GM19035 (cell line): Measurements from ENCODE around the gene TSPAN31.

Experiments used
- ATAC-seq: cut with Tn5 transposase; IDR thresholded peaks from one replicate; pipeline ENCODE4 v1.9.1; 2021; ENCODE audit not compliant: unreplicated experiment

Gene TSPAN31

DNA sequence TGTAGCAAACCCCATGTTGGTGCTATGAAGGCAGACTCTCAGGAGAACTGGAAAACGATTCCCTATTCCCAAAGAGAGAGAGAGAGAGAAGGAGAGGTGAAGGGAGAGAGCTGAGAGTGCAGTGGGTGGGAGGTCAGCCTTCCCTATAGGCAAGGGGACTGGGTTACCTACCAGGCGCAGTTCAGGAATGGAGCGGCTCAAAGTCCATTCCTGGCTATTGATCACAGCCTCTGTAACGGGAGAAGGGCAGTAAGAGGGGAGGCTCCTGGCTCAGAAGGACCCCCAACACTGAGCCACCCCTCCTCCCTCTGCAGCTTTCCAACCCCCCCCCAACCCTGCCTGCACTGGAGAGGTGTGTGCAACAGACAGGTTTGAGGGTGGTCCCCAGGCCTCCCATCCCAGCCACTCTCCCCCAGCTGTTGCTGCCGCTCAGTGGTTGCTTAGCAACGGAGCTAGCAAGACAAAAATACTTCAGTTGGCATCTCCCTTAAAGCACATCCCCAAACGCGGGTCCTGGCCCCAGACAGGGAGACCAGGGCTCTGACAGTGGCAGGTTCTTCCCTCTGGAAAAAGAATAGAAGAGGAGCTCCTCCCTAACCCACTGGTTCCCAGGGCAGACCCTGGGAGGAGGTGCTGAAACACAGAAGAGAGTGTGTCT, 9.5 kb upstream of the TSPAN31 start:
- no peak for ATAC-seq

GRCh38 chr12:57735952-57736740, 8.7 kb upstream of the TSPAN31 start:
- ATAC-seq = no peak

GRCh38 chr12:57736741-57737466, 7.9 kb upstream of the TSPAN31 start:
- ATAC-seq = no peak

GRCh38 chr12:57737467-57738460, 7.1 kb upstream of the TSPAN31 start:
- ATAC-seq = no peak

GRCh38 chr12:57738661-57739237, 6.1 kb upstream of the TSPAN31 start, which contains the start of gene AGAP2:
Gene AGAP2, minus strand, starts transcription at chr12:57738742. Its CDS starts 496 bp downstream, at chr12:57738246.
- no peak for ATAC-seq

DNA sequence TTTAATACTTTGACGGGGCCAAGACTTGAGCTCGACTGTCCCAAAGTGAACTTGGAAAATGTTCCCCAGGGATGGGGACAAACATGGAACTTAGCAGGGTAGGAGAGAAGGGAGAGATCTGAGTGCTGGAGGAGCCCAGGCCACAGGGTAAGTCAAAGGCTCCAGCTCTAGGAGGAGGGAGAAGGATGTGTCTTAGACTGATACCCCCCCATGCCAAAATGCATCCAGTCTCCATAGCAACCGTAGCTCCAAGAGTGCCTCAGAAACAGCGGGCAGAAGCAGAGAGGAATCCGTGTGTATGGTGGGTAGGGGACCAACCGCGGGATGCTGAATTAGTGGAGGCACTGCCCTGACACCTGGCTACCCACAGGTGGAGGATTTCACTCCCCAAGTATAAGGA, 5.5 kb upstream of the TSPAN31 start:
- ATAC-seq = no peak

- no peak for ATAC-seq
Measured at GRCh38 chr12:57739914-57740538, 4.8 kb upstream of the TSPAN31 start.

DNA sequence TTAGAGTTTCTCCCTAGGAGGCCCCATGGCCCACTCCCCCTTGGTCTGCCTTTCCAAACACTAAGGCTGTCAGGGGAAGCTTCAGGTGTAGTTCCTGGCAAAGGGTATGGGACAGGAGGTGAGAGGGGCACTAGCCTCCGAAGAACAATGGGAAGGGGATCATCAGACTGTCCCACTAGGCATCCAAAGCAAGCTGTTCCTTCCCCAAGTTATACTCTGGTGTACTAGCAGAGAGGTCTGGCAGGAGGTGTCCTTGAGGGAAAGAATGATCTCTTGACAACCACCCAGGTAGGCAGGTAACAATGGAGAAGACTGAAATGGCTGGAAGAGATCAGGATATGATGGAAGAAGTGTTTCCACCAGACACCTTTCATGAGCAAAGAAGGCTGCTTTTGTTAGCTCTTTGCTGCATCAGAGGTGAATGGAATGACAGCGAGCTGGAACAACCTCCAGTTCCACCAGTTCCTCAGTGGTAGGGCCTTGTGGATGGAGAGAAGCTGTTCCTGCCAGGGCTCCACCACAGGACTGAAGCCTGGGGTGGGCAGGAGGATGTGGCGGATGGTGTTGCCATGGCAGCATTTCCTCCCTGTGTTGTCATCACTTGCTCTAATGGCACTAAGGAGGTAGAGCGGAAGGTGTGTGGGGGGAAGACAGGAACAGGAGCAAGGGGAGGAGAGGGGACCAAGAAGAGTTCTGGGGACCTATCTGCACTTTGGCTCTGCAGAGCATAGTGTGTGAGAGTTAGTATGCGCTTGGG, 4.0 kb upstream of the TSPAN31 start:
- ATAC-seq = peak; percentile 38

DNA sequence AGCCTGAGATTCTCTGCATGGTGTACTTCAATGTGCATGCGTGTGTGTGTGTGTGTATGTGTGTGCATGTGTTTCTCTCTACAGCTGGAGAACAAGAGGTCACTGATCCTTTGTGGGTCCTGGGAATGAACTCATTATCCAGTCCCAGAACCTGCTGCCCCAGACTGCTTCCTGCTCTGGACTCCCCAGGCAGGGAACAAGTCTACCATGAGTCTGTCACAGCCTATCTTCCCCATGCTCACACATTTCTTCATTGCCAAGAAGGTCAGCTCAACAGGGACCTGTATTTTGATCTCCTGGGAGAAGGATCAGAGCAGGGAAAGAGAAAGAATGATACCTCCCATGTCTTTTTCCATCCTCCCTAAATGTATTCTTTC, 3.4 kb upstream of the TSPAN31 start:
- ATAC-seq = no peak

DNA sequence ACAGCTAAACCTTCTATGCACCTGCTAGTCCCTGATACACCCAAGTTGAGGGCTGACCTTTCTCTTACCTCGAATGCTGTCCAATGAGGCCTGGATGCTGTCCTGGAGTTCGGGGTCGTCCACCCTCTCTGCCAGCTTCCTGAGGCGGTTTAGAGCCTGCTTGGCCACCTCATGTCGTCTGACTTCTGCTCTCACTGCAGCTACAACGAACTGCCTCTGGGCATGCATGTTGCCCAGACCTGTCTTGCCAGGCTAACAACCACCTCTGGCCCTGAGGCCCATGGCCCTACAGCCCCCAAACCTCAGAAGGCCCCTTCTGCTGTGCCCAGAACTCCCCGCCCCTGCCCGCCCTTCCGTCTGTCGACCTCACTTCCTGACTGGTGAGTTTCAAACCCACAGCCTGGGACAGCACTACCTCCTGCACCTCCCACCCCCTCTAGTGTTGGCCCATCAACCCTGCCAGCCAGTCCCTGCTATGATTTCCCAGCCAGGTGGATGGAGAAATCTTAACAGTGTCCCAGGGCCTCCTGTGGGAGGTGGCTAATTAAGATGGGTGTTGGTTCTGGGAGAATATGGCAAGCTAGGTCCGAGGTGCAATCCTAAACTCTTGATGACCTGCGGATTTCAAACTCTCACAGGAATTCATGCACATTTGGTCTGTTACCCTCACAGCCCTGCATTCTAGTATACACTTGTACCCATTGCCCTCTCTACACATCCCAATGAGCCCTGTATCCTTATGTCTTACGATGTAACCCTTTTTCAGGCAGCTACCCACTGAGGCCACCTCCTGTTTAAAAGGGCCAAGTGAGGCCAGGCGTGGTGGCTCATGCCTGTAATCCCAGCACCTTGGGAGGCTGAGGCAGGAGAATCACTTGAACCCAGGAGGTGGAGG, 2.7 kb upstream of the TSPAN31 start:
- ATAC-seq = peak; percentile 55

GRCh38 chr12:57743769-57744168, 1.1 kb upstream of the TSPAN31 start:
- no peak for ATAC-seq

GRCh38 chr12:57744194-57744776, 554 bp upstream of the TSPAN31 start:
- ATAC-seq = peak; percentile 43

DNA sequence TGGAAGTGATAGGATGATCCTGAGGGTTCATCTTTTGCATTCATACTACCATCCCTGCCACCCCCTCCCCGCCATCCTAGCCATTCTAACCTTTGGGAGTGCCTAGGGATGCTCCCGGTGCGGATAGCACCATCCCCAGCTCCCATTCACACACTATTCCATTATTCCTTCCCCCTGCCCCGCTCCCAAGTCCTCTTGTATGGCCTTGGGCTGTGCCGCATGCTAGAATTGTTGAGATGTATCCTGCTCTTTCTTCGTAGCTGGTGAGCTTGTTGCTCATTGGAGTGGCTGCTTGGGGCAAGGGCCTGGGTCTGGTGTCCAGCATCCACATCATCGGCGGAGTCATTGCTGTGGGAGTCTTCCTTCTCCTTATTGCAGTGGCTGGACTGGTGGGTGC, 644 bp downstream of the TSPAN31 start:
- no peak for ATAC-seq

DNA sequence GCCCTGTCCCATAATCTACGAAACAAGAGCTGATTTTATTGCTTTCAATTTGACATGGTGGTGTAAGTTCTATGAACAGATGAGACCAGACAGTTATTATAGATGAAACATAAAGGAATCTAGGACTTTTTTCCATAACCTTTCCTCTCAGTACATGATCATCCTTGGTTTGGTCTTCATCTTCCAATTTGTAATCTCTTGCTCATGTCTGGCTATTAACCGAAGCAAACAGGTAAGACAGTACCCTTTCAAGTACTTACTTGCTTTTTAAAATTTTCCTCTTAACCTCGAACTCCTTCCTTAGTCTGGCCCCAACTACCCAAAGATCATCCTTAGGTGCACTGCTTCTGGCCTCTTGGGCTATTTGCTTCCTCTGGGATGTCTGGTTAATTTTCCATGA, 1.2 kb downstream of the TSPAN31 start:
- ATAC-seq = no peak

DNA sequence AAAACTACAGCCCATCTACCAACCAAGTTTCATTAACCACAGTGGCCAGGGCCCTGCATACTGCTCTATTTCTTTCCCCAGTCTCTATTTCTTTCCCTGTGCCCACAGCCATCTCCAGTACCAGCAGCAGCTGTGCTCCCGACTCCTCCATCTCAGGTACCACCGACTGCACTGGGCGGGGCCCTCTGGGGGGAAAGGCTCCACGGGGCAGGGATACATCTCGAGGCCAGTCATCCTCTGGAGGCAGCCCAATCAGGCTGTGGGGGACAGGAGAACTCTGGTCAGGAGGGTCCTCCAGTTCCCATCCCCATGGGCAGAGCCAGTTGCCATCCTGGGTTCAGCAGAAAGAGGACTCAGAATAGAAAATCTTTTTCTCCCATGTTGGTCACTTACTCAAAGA, 4.2 kb downstream of the TSPAN31 start:
- ATAC-seq = no peak

GRCh38 chr12:57750561-57751431, 6.0 kb downstream of the TSPAN31 start:
- no peak for ATAC-seq

DNA sequence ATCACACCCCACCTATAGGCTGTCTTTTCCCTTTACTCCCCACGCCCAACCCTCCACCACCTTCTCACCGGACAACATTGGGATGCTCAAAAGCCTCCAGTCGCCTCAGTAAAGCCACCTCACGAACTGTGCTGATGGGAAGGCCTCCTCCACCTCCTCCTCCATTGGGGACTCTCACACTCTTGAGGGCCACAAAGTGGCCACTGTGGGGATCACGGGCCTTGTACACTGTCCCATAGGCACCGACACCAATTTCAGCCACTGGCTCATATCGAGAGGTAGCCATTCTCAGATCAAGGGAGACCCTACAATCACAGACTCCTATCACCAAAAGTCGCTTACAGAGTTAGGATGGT, 6.6 kb downstream of the TSPAN31 start:
- no peak for ATAC-seq
